ENCODE results near the gene APBA3.

Gene APBA3

DNA sequence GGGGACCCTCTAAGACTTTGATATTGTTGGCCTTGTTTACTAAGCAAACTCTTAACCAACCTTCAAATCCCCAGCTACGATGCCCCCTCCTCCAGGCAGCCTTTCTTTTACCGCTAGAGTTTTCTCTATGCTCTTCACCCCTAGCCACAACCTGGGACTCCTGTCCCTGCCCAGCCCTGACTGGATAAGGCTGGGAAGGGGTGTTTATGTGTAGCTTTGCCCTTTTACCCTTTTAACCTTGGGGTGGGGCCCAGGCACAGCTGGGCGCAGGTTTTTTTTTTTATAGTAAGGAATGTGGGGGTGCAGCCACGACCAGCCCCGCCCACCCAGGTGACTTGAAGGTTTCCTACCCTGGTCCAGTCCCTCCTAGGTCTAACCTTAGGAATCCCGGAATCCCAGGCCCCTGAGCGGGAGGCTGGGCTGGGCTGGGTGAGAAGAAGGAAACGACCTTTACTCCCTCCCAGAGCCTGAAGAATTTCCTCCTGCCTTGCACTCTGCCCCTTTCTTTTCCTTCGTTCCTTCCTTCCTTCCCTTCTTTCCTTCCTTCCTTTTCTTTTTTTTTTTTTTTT lies 41.1 kb downstream of the APBA3 start:
- DNase-seq (ENCODE audit: low spot score), result no peak

DNA sequence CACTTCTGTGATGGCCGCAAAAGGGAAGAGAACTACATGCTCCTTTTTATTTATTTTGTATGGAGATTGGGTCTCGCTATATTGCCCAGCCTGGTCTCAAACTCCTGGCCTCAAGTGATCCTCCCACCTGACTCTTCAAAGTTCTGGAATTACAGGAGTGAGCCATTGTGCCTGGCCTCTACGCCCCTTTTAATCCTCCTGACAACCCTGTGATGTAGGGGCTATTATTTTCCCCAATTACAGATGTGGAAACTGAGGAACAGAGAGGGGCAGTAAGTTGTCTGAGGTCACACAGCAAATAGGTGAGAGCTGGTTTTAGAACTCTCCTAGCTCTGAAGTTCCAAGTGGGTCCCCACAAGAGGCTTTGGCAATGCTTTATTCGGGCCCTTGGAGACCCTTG lies 41.6 kb downstream of the APBA3 start:
- no peak for DNase-seq (ENCODE audit: low spot score)

DNA sequence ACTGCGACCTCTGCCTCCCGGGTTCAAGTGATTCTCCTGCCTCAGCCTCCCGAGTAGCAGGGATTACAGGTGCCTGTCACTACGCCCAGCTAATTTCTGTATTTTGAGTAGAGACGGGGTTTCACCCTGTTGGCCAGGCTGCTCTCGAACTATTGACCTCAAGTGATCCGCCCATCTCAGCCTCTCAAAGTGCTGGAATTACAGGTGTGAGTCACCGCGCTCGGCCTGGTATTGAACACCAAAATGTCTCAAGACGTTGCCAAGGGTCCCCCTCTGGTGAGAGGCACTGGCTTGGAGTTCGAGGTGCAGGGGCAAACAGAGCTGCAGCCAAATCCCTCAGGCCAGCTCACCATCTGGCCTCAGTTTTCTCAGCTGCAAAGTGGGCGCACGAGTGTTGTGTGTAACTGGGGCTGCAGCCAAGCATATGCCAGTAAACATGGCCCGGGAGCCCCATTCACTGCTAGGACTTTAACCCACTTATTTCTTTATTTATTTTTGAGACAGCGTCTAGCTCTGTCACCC lies 45.3 kb downstream of the APBA3 start:
- no peak for DNase-seq (ENCODE audit: low spot score)

DNA sequence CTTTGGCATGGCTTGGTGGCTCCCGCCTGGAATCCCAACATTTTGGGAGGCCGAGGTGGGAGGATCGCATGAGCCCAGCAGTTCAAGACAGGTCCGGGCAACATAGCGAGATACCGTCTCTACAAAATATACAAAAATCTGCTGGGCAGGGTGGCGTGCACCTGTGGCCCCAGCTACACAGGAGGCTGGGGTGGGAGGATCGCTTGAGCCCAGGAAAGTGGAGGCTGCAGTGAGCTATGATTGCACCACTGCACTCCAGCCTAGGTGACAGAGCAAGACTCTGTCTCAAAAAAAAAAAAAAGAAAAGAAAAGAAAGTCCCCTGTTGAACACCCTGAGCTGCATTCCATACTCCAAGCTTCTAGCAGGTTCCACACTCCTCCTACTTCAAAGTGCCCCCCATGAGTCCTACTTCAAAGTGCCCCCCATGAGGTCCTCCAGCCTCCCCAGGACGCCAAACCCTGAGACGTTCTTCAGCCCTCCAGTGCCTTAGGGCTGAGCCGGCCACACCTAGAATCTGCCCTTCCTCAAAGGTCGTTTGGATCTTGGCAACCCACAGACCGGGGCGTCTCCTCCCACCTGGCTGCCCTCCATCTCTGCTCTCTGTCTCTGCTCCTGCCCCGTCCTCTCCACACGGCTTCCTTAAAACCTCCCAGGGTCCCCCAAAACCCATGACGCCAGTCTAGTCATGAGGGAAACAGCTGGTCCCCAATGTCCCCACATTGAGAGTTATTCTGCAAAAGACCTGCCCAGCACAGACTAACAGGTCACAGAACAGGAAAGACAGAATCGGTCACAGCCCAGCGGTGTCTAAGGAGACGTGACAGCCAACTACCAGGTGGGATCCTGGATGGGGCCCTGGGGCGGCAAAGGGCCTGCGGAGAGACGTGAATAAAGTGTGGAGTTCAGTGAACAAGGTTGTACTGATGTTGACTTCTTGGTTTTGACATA lies 48.6 kb downstream of the APBA3 start:
- no peak for DNase-seq (ENCODE audit: low spot score)

DNA sequence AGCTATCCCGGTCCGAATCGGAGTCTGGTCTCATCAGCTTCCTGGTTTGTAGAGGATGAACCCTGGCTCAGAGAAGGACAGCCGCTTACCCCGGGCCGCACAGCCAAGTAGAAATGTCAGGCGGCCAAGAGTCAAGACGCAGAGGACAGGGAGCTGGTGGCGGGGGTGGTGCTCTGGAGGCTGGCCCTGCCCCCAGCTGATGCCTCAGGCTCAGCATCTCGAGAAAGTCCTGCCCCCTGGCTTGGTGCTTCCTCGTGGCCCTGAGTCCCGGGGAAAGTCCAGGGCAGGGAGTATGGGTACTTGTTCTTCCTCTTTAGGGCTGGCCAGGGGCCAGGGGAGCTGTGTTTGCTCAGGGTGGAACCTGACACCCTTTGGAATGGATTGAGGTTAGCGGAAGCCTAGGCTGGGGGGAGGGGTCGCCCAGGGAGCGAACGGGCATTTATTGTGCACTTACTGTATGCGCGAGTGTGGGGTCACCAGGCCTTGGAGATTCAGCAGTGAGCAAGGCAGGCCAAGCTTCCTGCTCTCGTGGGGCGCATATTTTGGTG lies 51.2 kb downstream of the APBA3 start:
- DNase-seq (ENCODE audit: low spot score), result no peak

DNA sequence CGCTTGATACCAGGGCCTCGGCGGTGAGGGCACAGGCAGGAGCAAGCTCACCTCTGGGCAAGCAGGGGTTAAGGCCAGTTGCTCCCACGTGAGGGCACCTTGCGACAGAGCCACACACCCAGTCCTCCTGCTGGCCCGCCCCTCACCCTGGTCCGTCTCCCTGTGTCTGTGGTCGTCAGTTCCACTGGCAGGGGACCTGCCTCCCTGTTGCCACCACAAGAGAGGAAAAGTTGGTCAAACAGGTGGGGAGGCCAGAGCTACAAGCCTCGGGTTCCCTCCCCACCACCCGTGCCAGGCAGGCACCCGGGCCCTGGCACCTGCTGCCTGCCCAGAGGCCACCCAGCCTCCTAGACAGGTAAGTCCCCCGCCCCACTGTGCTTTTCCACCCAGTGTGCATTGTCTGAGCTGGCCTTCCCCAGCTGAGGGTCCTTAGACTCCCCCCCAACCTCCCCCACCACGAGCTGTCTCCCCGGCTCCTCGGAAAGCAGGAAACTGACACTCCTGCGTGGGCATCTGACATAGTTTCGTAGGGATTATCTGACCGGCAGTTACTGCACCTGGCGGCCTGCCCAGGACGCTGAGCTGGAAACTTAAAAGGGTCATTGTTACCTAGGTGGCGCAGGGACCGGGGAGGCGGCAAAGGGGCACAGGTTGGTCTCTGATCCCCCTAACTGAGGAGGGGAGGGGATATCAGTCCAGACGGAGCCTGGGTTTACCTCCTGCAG lies 53.1 kb downstream of the APBA3 start, which contains the start of gene TJP3:
Gene TJP3 (plus strand): TSS at position 178 of the 725 bp plus-strand sequence. CDS start 20,049 bp downstream, outside the sequence.
- DNase-seq (ENCODE audit: low spot score), result no peak

DNA sequence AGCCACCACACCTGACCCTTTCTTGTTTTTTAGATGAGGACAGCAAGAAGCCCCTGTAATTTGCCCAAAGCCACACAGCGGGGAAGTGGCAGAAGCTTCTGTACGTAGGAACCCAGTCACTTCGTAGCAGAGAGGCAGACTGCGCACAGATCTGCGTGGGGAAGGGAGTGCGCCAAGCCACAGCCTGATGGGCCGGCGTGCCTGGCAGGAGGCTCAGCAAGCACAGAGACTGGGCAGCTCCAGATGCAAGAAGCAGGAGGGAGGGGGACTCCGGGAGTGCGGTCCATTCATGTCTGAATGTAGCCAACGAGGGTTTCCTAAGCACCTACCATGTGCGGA lies 53.7 kb downstream of the APBA3 start:
- no peak for DNase-seq (ENCODE audit: low spot score)

DNA sequence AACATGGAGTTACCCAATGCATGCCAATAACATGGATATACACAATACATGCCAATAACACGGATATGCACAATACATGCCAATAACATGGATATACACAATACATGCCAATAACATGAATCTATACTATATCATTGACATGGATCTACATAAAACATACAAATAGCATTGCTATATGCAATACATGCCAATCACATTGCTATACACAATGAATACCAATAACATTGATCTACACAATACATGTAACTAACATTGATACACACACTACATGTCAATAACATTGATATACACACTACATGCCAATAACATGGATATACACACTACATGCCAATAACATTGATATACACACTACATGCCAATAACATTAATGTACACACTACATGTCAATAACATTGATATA lies 60.3 kb downstream of the APBA3 start:
- no peak for DNase-seq (ENCODE audit: low spot score)

All from hematopoietic multipotent progenitor cell treated with erythropoietin and hydrocortisone succinate and interleukin-3 and kit ligand, for 17 days (in vitro differentiated cells).